ENCODE results near the gene ASPHD1. TPM values are rescaled to one million over a fixed set of nuclear protein-coding genes. Genes with fewer than 3 reads are reported as not detected.

The ASPHD1 gene
- total and polyA plus RNA-seq, 2 donors (not counting 1 experiment from before 2014, with no cell fraction given): 0.77 to 5.4 TPM

DNA sequence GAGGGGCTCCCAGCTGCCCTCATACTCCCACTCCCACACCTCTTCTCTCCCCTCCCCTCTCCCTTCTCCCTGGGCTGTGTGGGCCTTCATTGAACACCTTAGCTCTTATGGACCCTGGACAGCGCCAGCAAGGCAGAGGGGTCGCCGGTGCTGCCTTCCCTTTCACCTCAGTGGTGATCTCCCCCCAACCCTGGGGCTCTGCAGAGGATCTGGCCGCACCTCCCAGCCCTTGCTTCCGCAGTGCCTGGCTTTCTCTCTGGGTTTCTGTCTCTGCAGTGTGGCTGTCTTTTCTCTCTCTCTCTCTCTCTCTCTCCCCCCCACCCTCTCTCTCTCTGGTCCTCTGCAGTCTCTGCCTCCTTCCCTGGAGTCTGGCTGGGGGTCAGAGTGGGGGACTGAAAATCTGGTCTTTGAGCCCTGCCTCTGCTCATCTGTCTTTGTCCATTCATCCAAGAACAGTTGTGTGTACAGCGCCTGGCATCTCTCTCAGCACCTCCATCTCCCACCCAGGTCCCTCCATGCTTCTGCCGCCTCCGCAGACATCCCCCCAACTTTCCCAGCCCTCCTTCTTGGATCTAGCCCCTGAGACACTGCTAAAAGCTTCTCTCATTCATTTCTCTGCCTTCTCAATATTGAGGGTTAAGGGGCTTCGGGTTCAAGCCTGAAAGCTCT is 2.0 kb upstream of the ASPHD1 start:
- no peaks in the 10 kb centered on the region for H3K9me3 ChIP-seq (ENCODE audit: control insufficient read depth, insufficient read depth, low read depth, low read length)
- H3K9ac ChIP-seq (ENCODE audit: insufficient read depth, low read length): no peak overlapping the region
- peaks cover 2% of the 10 kb centered on the region for H4K20me1 ChIP-seq (ENCODE audit: control insufficient read depth, extremely low read depth, insufficient read depth, low read length)
- H3K36me3 ChIP-seq (ENCODE audit: control insufficient read depth, insufficient read depth, low read length): no peaks in the 10 kb centered on the region
- no peak for TF ChIP-seq EZH2 (IDR thresholded peaks at IDR 0.05; ENCODE audit: low read length, missing control alignments)
- TF ChIP-seq, protein P1, sequence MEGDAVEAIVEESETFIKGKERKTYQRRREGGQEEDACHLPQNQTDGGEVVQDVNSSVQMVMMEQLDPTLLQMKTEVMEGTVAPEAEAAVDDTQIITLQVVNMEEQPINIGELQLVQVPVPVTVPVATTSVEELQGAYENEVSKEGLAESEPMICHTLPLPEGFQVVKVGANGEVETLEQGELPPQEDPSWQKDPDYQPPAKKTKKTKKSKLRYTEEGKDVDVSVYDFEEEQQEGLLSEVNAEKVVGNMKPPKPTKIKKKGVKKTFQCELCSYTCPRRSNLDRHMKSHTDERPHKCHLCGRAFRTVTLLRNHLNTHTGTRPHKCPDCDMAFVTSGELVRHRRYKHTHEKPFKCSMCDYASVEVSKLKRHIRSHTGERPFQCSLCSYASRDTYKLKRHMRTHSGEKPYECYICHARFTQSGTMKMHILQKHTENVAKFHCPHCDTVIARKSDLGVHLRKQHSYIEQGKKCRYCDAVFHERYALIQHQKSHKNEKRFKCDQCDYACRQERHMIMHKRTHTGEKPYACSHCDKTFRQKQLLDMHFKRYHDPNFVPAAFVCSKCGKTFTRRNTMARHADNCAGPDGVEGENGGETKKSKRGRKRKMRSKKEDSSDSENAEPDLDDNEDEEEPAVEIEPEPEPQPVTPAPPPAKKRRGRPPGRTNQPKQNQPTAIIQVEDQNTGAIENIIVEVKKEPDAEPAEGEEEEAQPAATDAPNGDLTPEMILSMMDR (conservative IDR thresholded peaks at IDR 0.05 in 1 of 2, IDR thresholded peaks at IDR 0.05 in 1 of 2; ENCODE audit: low read depth in 1 of 2, low read length in 2 of 2): no peak
- H3K27ac ChIP-seq (ENCODE audit: insufficient read depth, low read length): no peak overlapping the region
- peak overlapping the region in 2 of 4 experiments; percentile 10 to 73 for H3K4me3 ChIP-seq (replicated peaks in 1 of 4; ENCODE audit: control extremely low read depth in 1 of 4, insufficient read depth in 1 of 4, low read depth in 3 of 4, low read length in 4 of 4)
- peaks cover 10% of the 10 kb centered on the region for H3K27me3 ChIP-seq (ENCODE audit: control insufficient read depth, insufficient read depth, low read length)
- DNase-seq (ENCODE audit: low read depth in 2 of 2): no peak
- H2AFZ ChIP-seq (ENCODE audit: low read length): no peak overlapping the region
- H3K4me2 ChIP-seq (ENCODE audit: extremely low read depth, insufficient read depth, low read length): no peak overlapping the region
- H3K79me2 ChIP-seq (ENCODE audit: control insufficient read depth, insufficient read depth, low read length): no peaks in the 10 kb centered on the region
- H3K4me1 ChIP-seq (ENCODE audit: control insufficient read depth, extremely low read depth, insufficient read depth, low read length): no peaks in the 10 kb centered on the region

- Histone ChIP-seq H4K20me1 (ENCODE audit: control insufficient read depth, extremely low read depth, insufficient read depth, low read length) (peaks cover 2% of the 10 kb centered on the region), H3K4me3 (replicated peaks in 1 of 4; ENCODE audit: control extremely low read depth in 1 of 4, insufficient read depth in 1 of 4, low read depth in 3 of 4, low read length in 4 of 4) (peak overlapping the region in 2 of 4 experiments; percentile 10 to 73), H3K79me2 (ENCODE audit: control insufficient read depth, insufficient read depth, low read length) (no peaks in the 10 kb centered on the region), H2AFZ (ENCODE audit: low read length) (no peak overlapping the region), H3K4me2 (ENCODE audit: extremely low read depth, insufficient read depth, low read length) (peak overlapping the region; percentile 44), H3K4me1 (ENCODE audit: control insufficient read depth, extremely low read depth, insufficient read depth, low read length) (no peaks in the 10 kb centered on the region), H3K27me3 (ENCODE audit: control insufficient read depth, insufficient read depth, low read length) (peaks cover 10% of the 10 kb centered on the region), H3K27ac (ENCODE audit: insufficient read depth, low read length) (no peak overlapping the region), H3K9ac (ENCODE audit: insufficient read depth, low read length) (no peak overlapping the region), H3K9me3 (ENCODE audit: control insufficient read depth, insufficient read depth, low read depth, low read length) (no peaks in the 10 kb centered on the region), H3K36me3 (ENCODE audit: control insufficient read depth, insufficient read depth, low read length) (no peaks in the 10 kb centered on the region)
- DNase-seq (ENCODE audit: low read depth in 2 of 2): no peak
- no peak for TF ChIP-seq EZH2 (IDR thresholded peaks at IDR 0.05; ENCODE audit: low read length, missing control alignments)
- TF ChIP-seq, protein P1 (conservative IDR thresholded peaks at IDR 0.05 in 1 of 2, IDR thresholded peaks at IDR 0.05 in 1 of 2; ENCODE audit: low read depth in 1 of 2, low read length in 2 of 2): no peak
Observed at GRCh38 chr16:29898804-29899515, 1.3 kb upstream of the ASPHD1 start.

GRCh38 chr16:29899516-29900101 is 679 bp upstream of the ASPHD1 start, which contains the start of gene SEZ6L2:
Gene SEZ6L2, minus strand, starts transcription at chr16:29899550. Its CDS starts 531 bp downstream, at chr16:29899019.
- Histone ChIP-seq H3K9me3 (ENCODE audit: control insufficient read depth, insufficient read depth, low read depth, low read length) (no peaks in the 10 kb centered on the region), H3K27me3 (ENCODE audit: control insufficient read depth, insufficient read depth, low read length) (peaks cover 10% of the 10 kb centered on the region), H3K4me1 (ENCODE audit: control insufficient read depth, extremely low read depth, insufficient read depth, low read length) (no peaks in the 10 kb centered on the region), H4K20me1 (ENCODE audit: control insufficient read depth, extremely low read depth, insufficient read depth, low read length) (peaks cover under 1% of the 10 kb centered on the region), H3K79me2 (ENCODE audit: control insufficient read depth, insufficient read depth, low read length) (no peaks in the 10 kb centered on the region), H2AFZ (ENCODE audit: low read length) (peak within 1 kb of the TSS; percentile 76), H3K36me3 (ENCODE audit: control insufficient read depth, insufficient read depth, low read length) (no peaks in the 10 kb centered on the region), H3K4me2 (ENCODE audit: extremely low read depth, insufficient read depth, low read length) (peak within 1 kb of the TSS; percentile 79), H3K27ac (ENCODE audit: insufficient read depth, low read length) (peak within 1 kb of the TSS; percentile 62), H3K4me3 (replicated peaks in 1 of 4; ENCODE audit: control extremely low read depth in 1 of 4, insufficient read depth in 1 of 4, low read depth in 3 of 4, low read length in 4 of 4) (peak within 1 kb of the TSS; percentile 42 to 73 (median 56)), H3K9ac (ENCODE audit: insufficient read depth, low read length) (peak within 1 kb of the TSS; percentile 58)
- peak; percentile 81 to 93 for DNase-seq (ENCODE audit: low read depth in 2 of 2)
- TF ChIP-seq, protein P1 (conservative IDR thresholded peaks at IDR 0.05 in 1 of 2, IDR thresholded peaks at IDR 0.05 in 1 of 2; ENCODE audit: low read depth in 1 of 2, low read length in 2 of 2): peak; percentile 37 to 38
- peak; percentile 40 for TF ChIP-seq EZH2 (IDR thresholded peaks at IDR 0.05; ENCODE audit: low read length, missing control alignments)
